NCI-H82 treated with DMSO at 0.1 percent for 48 hours (cell line): ENCODE results near the gene NEUROD1.

ENCODE experiments used
- DNase-seq: peaks from one replicate; lab custom pipeline; 2025; ENCODE audit not compliant: unreplicated experiment; lab: John Stamatoyannopoulos, UW

Gene NEUROD1

DNA sequence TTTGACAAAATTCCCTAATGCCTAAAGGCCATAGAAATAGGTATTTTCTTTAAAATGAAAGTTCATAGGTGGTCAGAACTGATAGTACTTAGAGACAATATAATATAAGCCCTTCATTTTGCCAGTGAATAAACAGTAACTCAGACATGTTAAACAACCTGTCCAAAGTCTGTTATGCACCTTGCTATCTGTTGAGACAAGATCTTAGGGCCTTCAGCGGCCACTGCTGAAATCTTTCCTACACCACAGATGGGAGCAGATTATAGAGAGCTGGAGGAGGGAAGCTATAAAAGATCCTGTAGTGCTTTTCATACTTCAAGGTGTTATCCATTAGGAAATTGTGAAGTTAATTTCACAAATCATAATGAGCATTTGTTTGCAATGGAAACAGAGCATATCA is 37.2 kb downstream of the NEUROD1 start:
- DNase-seq: peak; percentile 80

GRCh38 chr2:181642086-181642485 is 38.2 kb downstream of the NEUROD1 start:
- peak; percentile 97 for DNase-seq

DNA sequence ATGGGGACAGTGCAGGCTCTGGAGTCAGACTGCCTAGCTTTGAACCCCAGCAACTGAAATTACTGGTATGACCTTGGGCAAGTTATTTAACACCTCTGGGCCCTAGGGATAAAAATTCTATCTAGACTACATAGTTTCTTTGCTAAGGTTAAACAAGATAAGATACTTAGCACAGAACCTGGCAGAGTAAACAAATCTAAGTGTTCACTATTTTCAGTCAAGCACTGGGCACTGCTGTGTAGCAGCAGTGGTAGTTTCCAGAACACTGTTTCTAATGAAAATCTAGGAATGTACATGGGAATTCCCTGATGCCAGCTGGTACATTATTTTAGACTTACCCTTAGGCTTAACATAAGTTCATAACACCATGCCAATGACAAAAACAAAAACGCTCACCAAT is 40.6 kb downstream of the NEUROD1 start:
- DNase-seq: no peak

DNA sequence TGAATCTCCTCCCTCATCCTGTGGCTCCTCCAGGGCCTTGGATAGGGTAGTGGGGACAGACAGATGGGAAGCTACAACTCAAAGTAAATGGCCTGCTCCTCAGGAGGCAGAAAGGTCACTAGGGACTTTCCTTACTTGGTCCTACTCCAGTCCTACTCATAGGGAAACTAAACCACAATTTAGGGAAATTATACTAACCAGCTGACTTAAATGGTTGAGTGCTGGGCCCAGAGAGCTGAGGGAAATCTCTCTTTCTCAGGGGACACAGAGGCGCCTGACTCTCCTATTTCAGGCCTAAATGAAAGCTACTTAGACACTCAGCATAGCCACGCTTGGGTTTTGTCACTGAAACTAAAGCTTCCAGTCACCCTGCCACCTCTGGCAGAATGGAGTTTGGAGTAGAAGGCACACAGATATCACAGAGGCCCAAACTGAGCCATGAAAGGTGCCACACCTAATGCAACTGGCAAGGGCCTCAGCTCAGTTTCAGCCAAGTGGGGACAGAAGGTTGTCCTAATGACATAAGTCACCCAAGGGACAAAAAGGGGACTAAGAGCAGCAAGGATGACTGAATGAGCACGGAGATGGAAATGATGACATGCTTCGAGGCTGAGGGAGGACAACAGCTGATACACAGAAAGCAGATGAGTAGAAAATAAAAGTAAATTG is 47.5 kb downstream of the NEUROD1 start:
- peak; percentile 77 for DNase-seq

GRCh38 chr2:181628590-181629585 is 51.4 kb downstream of the NEUROD1 start:
- DNase-seq: no peak

- DNase-seq: no peak
Observed at GRCh38 chr2:181627545-181627944, 52.8 kb downstream of the NEUROD1 start.

DNA sequence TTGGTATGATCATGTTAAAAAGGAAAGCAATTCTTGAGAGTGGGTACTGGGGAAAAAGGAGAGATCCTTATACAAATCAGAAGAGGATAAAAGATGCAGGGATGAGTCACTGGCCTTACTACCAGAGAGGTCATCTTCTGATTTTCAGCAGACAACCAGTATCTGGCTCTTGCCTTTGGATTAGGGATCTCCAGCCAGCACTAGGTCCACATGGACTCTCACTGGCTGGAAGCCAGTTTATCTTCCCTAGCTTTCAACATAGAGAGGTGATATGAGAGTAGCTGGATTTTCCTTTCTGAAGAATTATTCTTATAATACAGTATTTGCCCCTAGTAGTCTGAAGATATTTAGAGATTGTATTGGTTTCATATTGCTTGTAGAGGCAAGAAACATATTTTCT is 53.6 kb downstream of the NEUROD1 start:
- no peak for DNase-seq
